AG10803 (cell line): ENCODE data around the gene ZNF445.

Experiments
- DNase-seq: peaks from one replicate; pipeline ENCODE4 v3.0.0; 2010; ENCODE audit warnings: low read depth
- H3K4me3 ChIP-seq: 2 replicates; pipeline ENCODE4 v1.5.1; 2011; ENCODE audit warnings: mild to moderate bottlenecking, low read length, control low read depth
- TF ChIP-seq, protein P1 (sequence below): conservative IDR thresholded peaks from 2 replicates; pipeline ENCODE4 v1.5.1; 2011; ENCODE audit warnings: mild to moderate bottlenecking, low read length, control low read depth, inconsistent platforms

Gene ZNF445

GRCh38 chr3:44444896-44445691 is 32.4 kb downstream of the ZNF445 start:
- H3K4me3 ChIP-seq, result no peak overlapping the region
- TF ChIP-seq, protein P1, sequence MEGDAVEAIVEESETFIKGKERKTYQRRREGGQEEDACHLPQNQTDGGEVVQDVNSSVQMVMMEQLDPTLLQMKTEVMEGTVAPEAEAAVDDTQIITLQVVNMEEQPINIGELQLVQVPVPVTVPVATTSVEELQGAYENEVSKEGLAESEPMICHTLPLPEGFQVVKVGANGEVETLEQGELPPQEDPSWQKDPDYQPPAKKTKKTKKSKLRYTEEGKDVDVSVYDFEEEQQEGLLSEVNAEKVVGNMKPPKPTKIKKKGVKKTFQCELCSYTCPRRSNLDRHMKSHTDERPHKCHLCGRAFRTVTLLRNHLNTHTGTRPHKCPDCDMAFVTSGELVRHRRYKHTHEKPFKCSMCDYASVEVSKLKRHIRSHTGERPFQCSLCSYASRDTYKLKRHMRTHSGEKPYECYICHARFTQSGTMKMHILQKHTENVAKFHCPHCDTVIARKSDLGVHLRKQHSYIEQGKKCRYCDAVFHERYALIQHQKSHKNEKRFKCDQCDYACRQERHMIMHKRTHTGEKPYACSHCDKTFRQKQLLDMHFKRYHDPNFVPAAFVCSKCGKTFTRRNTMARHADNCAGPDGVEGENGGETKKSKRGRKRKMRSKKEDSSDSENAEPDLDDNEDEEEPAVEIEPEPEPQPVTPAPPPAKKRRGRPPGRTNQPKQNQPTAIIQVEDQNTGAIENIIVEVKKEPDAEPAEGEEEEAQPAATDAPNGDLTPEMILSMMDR, result no peak
- DNase-seq, result no peak

DNA sequence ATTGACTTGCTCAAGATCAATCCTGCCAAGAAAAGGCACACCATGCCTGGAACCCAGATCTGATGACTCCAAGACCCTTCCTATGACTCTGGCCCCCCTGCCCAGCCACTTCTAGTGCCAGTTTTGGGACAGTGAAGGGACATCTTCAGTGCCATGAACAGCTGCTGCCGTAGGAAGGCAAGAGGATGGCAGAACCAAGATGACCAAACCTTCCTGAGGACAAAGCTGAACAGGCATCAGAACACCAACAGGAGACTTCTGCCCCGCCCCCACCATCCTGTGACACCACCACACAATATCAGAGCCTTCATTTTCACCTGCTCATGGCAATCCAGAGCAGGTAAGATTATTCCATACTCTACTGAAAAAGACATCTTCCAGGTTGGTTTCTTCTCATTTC is 33.0 kb downstream of the ZNF445 start:
- no peak for DNase-seq
- TF ChIP-seq, protein P1, result no peak
- no peak overlapping the region for H3K4me3 ChIP-seq

- TF ChIP-seq, protein P1, result no peak
- no peak overlapping the region for H3K4me3 ChIP-seq
- no peak for DNase-seq
Measured at GRCh38 chr3:44442596-44443309, 34.7 kb downstream of the ZNF445 start.

DNA sequence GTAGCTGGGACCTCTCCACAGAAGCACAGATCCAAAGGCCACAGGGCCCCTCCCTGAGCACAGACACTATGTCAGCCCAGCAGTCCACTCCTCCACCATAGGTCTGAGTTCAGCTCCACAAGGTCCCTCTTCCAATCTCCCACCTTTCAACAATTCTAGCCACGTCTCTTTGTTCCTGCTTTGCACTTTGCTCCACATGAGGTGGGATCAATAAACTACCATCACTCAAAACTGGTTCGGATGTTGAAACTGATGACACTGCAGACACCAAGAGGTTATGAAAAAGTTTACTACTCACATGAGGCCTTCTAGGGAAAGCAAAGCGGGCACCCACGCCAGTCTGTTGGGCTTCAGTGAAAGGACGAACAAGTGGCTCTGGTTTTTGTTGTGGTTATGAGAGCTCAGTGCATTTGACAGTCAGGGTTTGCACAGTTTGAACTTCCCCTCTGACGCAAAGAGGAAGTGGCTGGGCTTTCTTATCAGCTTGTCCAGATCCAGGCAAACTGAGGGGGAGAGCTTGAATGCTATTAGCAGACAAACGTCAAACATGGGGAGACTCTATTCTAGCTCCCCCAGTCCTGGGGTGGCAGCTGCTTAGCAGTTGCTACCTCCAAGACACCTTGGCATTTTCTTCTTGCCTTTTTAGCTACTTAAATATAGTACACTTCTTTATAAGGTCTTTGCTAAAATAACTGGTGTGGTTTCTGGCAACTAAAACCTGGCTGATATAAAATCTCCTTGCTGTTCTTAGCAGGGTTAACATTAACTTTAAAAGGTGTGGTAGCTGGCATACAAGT is 37.8 kb downstream of the ZNF445 start:
- H3K4me3 ChIP-seq, result no peak overlapping the region
- peak; percentile 1 for DNase-seq
- TF ChIP-seq, protein P1, result no peak

DNA sequence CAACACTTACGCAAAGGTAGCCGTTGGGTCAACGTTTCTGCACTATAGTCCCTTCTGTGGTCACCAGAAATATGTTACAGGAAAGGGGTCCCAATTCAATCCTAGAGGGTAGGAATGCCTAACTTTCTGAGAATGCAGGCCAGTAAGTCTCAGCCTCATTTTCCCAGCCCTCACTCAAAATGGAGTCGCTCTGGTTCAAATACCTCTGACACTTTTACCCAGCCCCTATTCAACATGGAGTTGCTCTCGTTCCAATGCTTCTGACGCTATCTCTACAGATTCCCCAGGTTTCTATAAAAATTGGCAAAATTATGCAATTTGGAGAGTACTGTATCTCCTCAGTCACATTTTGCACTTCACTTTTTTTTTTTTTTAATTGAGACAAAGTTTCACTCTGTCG is 39.7 kb downstream of the ZNF445 start:
- DNase-seq, result no peak
- TF ChIP-seq, protein P1, result no peak
- no peak overlapping the region for H3K4me3 ChIP-seq

DNA sequence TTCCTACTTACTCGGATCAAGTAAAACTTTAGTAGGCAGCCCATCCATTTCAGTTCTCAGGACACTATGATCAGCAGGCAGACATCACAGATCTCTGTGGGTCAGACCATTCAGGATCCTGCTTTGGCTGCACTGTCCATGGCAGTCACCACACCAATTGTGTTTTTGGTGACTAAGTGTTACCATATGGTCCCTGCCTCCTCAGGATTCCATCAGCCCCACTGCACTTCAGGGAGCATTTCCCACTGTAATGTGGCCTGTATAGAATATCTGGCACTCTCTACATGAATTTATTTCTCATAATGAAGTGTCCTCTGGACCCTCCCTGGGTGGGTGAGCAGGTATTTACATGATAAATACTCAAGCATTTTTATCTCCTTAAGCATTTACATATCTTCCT is 41.3 kb downstream of the ZNF445 start:
- DNase-seq, result peak; percentile 1
- no peak overlapping the region for H3K4me3 ChIP-seq
- TF ChIP-seq, protein P1, result no peak
